Colonic mucosa (tissue), 4 donors: ENCODE data around the gene PRKCB. TPM values are rescaled to one million over a fixed set of nuclear protein-coding genes. Genes with fewer than 3 reads are reported as not detected.

Source experiments
- DNase-seq: peaks from one replicate; pipeline ENCODE4 v3.0.0-alpha.2; 2020
- H3K27ac ChIP-seq: fragments of 200-600 bp; one replicate; pipeline ENCODE4 v1.8.0; 2021
- H3K27me3 ChIP-seq: fragments of 200-600 bp; one replicate; pipeline ENCODE4 v1.8.0; 2021
- H3K36me3 ChIP-seq: fragments of 200-600 bp; one replicate; pipeline ENCODE4 v1.8.0; 2021
- H3K4me1 ChIP-seq: fragments of 200-600 bp; one replicate; pipeline ENCODE4 v1.8.0; 2021; ENCODE audit warnings: mild to moderate bottlenecking
- H3K4me3 ChIP-seq: fragments of 200-600 bp; one replicate; pipeline ENCODE4 v1.8.0; 2021
- H3K9ac ChIP-seq, 2 donors: one replicate each; pipeline ENCODE4 v1.7.0; 2013; ENCODE audit warnings: control low read depth in 2 of 2, low read depth in 2 of 2, low read length in 2 of 2
- H3K9me3 ChIP-seq: fragments of 200-600 bp; one replicate; pipeline ENCODE4 v1.8.0; 2021
- CTCF ChIP-seq: fragments of 200-600 bp; IDR thresholded peaks from one replicate; pipeline ENCODE4 v1.8.0; 2022; ENCODE audit warnings: antibody characterized with exemption, mild to moderate bottlenecking
- intact Hi-C: fragments of 100-400 bp; cut with DNase I; formaldehyde crosslinking; loops from one replicate; pipeline ENCODE4 v1.14.1; 2022
- total RNA-seq, 2 donors: library from RNA; stranded (reverse); fragmentation: NEBNext Ultra II Directional in 1 of 2; extraction: Animal tissue kit (Norgen Biotek cat#: 25700) in 1 of 2; gene quantifications; one replicate each; pipeline ENCODE4 v1.2.1, GENCODE V29; 2021
- donor health status: healthy.
- donor health status: DM: no; HTN: no; CAD: no.
- donor health status: DM: no; HTN: no; CAD: no.

PRKCB gene
- total RNA-seq, 2 donors from 2014 or later, result 2.5 to 10.7 TPM

- Histone ChIP-seq H3K9ac (no peak overlapping the region), H3K9me3 (no peaks in the 10 kb centered on the region), H3K4me3 (no peak overlapping the region), H3K4me1 (no peaks in the 10 kb centered on the region), H3K36me3 (no peaks in the 10 kb centered on the region), H3K27ac (no peak overlapping the region), H3K27me3 (no peaks in the 10 kb centered on the region)
- DNase-seq, result no peak
- TF ChIP-seq CTCF, result no peak
- intact Hi-C loops, result no loop called here
These were observed 281.9 kb downstream of the PRKCB start for GRCh38 chr16:24117680-24118079.

- TF ChIP-seq CTCF, result no peak
- DNase-seq, result no peak
- intact Hi-C loops, result no loop called here
- Histone ChIP-seq H3K27ac (no peak overlapping the region), H3K36me3 (no peaks in the 10 kb centered on the region), H3K9ac (no peak overlapping the region), H3K27me3 (no peaks in the 10 kb centered on the region), H3K4me1 (no peaks in the 10 kb centered on the region), H3K4me3 (no peak overlapping the region), H3K9me3 (no peaks in the 10 kb centered on the region)
These were observed 282.5 kb downstream of the PRKCB start for GRCh38 chr16:24118126-24118821.

GRCh38 chr16:24119807-24120206 lies 284.0 kb downstream of the PRKCB start:
- Histone ChIP-seq H3K27me3 (no peaks in the 10 kb centered on the region), H3K4me1 (no peaks in the 10 kb centered on the region), H3K36me3 (no peaks in the 10 kb centered on the region), H3K9me3 (no peaks in the 10 kb centered on the region), H3K27ac (no peak overlapping the region), H3K4me3 (no peak overlapping the region), H3K9ac (no peak overlapping the region)
- intact Hi-C loops, result no loop called here
- DNase-seq, result no peak
- no peak for TF ChIP-seq CTCF

- no peak for DNase-seq
- intact Hi-C loops, result no loop called here
- Histone ChIP-seq H3K9me3 (no peaks in the 10 kb centered on the region), H3K36me3 (no peaks in the 10 kb centered on the region), H3K27me3 (no peaks in the 10 kb centered on the region), H3K27ac (no peak overlapping the region), H3K4me3 (no peak overlapping the region), H3K4me1 (no peaks in the 10 kb centered on the region), H3K9ac (no peak overlapping the region)
- TF ChIP-seq CTCF, result no peak
These were observed 287.5 kb downstream of the PRKCB start for GRCh38 chr16:24123275-24123674.

GRCh38 chr16:24124291-24124690 lies 288.5 kb downstream of the PRKCB start:
- no peak for TF ChIP-seq CTCF
- H3K9me3 ChIP-seq, result no peaks in the 10 kb centered on the region
- no peak overlapping the region for H3K4me3 ChIP-seq
- H3K9ac ChIP-seq, result no peak overlapping the region
- H3K27me3 ChIP-seq, result no peaks in the 10 kb centered on the region
- DNase-seq, result no peak
- no peaks in the 10 kb centered on the region for H3K4me1 ChIP-seq
- H3K36me3 ChIP-seq, result no peaks in the 10 kb centered on the region
- intact Hi-C loops, result no loop called here
- H3K27ac ChIP-seq, result no peak overlapping the region
